Epithelial cell of proximal tubule (primary cell): Measurements from ENCODE around the gene RCSD1. TPM values are rescaled to one million over a fixed set of nuclear protein-coding genes. Genes with fewer than 3 reads are reported as not detected.

ENCODE experiments used
- DNase-seq: peaks from one replicate; pipeline ENCODE4 v3.0.0-alpha.2; 2011; ENCODE audit warnings: low read depth
- H3K4me3 ChIP-seq: 2 replicates; pipeline ENCODE4 v1.5.1; 2011; ENCODE audit warnings: low read depth, mild to moderate bottlenecking, low read length
- CTCF ChIP-seq: conservative IDR thresholded peaks from 2 replicates; pipeline ENCODE4 v1.5.1; 2012; ENCODE audit warnings: low read depth, mild to moderate bottlenecking, low read length
- total RNA-seq: library from RNA; depleted of rRNA; stranded (reverse); fragments of >200 nt; gene quantifications from 2 replicates; pipeline ENCODE4 v1.2.3, GENCODE V29; 2015

Gene RCSD1, protein sequence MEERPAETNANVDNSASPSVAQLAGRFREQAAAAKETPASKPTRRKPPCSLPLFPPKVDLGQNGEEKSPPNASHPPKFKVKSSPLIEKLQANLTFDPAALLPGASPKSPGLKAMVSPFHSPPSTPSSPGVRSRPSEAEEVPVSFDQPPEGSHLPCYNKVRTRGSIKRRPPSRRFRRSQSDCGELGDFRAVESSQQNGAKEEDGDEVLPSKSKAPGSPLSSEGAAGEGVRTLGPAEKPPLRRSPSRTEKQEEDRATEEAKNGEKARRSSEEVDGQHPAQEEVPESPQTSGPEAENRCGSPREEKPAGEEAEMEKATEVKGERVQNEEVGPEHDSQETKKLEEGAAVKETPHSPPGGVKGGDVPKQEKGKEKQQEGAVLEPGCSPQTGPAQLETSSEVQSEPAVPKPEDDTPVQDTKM
- not detected in 2 replicates for total RNA-seq

DNA sequence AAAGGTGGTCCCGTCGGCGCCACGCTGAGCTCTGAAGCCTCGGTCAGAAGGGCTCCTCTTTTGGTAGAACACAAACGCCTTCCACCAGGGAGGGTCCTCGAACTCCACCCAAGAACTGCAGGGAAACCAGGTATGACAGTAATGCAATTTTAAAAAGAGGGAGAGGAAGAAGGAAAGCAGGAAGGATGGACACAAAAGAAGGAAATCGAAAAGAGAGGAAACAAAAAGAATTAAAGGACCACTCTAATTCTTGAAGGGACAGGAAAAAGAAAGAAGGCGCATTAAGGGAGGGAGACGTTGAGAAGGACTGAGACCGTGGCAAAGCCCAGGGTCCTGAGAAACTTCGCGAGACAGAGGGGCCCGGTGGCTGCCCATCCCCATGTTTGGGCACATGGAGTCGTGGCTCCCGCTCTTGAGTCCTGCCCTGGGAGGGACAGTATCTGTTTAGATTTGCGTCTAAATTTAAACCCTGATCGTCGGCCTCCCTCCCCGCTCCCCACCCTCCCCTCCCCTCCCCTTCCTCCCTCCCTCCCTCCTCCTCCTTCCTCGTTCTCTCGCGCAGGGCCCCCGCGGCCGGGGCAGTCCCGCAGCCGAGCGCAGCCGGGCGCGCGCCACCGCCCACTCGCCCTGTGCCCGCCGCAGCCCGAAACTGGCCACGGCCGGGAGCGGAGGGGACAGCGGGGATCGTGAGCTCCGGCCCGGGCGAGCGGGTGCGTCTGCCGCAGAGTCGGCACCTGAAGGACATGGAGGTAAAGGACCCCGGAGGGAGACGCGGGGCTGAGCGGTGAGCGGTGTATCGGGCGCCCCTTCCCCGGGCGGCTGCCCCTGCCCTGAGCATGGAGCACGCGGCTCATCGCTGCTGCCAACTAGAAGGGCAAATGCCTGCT lies at the start of gene RCSD1:
RCSD1 (plus strand) TSS at position 552 of the 887 bp plus-strand sequence; CDS start at position 744, 192 bp downstream.
- DNase-seq, result no peak
- no peak for TF ChIP-seq CTCF
- peak within 1 kb of the TSS; percentile 49 for H3K4me3 ChIP-seq

GRCh38 chr1:167582064-167582463 lies 48.0 kb upstream of the RCSD1 start:
- no peak overlapping the region for H3K4me3 ChIP-seq
- no peak for TF ChIP-seq CTCF

GRCh38 chr1:167582722-167583121 lies 47.3 kb upstream of the RCSD1 start:
- H3K4me3 ChIP-seq, result no peak overlapping the region
- no peak for DNase-seq
- no peak for TF ChIP-seq CTCF

More at GRCh38 chr1:167582064-167582463, 48.0 kb upstream of the RCSD1 start:
- DNase-seq, result no peak

DNA sequence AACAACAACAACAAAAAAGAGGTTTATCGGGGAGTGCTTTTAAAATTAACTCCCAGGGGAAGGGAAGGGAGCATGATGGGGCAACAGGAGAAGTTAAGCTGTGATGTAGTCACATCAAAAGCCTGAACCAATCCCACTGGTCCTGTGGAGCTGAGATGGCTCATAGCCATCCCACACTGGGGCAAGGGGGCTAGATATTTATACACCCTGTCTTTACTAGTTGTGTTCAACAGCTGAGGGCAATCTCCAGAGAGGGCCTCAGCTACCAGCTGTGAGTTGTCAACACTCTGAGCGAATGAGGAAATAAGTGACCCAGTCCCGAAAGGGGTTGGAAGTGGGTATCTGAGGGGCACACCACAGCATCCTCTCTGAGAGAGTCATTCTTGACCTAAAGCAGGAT lies 45.5 kb upstream of the RCSD1 start:
- DNase-seq, result no peak
- no peak for TF ChIP-seq CTCF
- no peak overlapping the region for H3K4me3 ChIP-seq

DNA sequence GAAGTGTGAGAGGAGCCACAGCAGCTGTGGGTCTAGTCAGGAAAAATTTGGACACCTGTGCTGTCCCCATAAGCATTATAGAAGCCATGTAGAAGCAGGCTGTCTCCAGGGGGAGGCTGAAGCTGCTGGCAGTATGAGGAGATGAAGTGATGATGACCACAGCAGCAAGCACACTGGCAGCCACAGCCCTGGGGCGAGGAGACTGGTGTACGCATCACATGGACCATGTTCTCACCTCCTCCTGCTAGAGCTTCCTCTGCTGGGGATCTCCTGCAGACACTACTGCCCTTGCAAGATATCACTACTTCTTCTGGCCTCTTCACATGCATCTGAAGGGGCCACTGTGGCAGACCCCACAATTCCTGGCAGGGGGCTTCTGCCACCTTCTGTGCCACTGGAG lies 42.7 kb upstream of the RCSD1 start:
- no peak for TF ChIP-seq CTCF
- no peak for DNase-seq
- H3K4me3 ChIP-seq, result no peak overlapping the region

DNA sequence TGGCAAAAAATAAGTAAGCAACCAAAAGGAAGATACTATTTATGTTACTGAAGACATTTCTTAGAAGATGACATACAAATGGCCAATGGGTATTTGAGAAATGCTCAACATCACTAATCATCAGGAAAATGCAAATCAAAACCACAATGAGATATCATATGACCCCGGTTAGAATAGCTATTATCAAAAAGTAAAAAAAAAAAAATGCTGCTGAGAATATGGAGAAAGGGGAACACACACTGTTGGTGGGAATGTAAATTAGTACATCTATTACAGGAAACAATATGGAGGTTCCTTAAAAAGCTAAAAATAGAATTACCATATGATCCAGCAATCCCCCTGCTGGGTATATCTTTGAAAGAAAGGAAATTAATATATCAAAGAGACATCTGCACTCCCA lies 42.2 kb upstream of the RCSD1 start:
- H3K4me3 ChIP-seq, result no peak overlapping the region
- no peak for TF ChIP-seq CTCF
- DNase-seq, result no peak
